ENCODE results near the gene SLC47A2. TPM values are rescaled to one million over a fixed set of nuclear protein-coding genes. Genes with fewer than 3 reads are reported as not detected.

Gene SLC47A2
- total and polyA plus RNA-seq, 12 donors, result 0.21 TPM; not detected in 11

- H3K4me3 ChIP-seq, result no peak overlapping the region
- no peak for DNase-seq
- H3K27me3 ChIP-seq, result no peaks in the 10 kb centered on the region
- no peaks in the 10 kb centered on the region for H3K36me3 ChIP-seq
- intact Hi-C loops (cut with DNase I), result no loop called here
- peaks cover 11 to 52% (median 29%) of the 10 kb centered on the region in 9 donors for H3K4me1 ChIP-seq
- TF ChIP-seq CTCF (IDR thresholded peaks at IDR 0.05), result no peak
- no peak for ATAC-seq
- no peaks in the 10 kb centered on the region for H3K9me3 ChIP-seq
- peak overlapping the region in 1 of 10 donors; percentile 81 for H3K27ac ChIP-seq
- 100% methylated on average over 1 of the region's 1 CpG for WGBS, 2 donors
These were observed 7.6 kb upstream of the SLC47A2 start for GRCh38 chr17:19723964-19724363.

DNA sequence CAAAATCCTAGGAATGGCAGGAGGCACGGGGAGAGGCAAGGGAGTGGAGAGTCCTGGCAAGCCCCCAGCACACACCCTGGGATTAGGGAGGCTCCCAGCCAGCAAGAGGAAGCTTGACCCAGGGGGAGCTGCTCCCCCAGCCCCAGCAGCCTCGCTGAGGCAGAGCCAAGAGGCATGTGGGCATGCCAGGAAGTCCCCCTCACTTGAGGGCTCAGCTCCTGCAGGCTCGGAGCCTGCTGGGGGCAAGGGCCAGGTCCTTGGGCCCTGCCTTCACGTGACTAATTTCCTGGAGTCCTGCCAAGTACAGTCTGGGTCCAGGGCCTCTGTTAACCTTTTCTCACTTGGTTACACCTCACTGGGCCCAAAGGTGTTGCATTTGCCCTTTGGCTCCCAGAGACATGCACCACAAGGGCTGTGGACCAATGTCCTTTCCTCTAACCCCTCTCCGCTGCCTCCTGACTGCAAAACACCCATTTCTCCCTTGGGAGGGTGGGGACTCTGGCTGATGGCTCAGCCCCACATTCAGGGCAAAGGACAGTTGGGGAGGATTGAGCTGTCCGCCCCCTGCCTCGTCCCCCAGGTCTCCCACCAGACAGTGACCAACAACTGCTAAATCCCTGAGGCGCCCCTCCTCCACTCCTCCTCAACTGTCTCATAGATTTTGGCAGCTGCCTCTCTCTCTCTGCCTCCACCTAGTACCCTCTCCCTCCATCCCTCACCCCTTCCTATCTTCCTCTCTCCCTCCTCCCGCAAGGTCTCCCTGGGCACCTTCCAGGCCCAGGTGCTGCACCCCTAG is 4.4 kb upstream of the SLC47A2 start:
- H3K27me3 ChIP-seq, result no peaks in the 10 kb centered on the region
- ATAC-seq (no peak), DNase-seq (no peak)
- intact Hi-C loops (cut with DNase I), result no loop called here
- 56 to 57% methylated on average over 9 of the region's 9 CpGs for WGBS, 2 donors
- no peaks in the 10 kb centered on the region for H3K9me3 ChIP-seq
- H3K4me1 ChIP-seq, result peaks cover 0 to 23% (median 6%) of the 10 kb centered on the region in 9 donors
- no peak overlapping the region for H3K27ac ChIP-seq
- no peaks in the 10 kb centered on the region for H3K36me3 ChIP-seq
- H3K4me3 ChIP-seq, result no peak overlapping the region
- no peak for TF ChIP-seq CTCF (IDR thresholded peaks at IDR 0.05)

DNA sequence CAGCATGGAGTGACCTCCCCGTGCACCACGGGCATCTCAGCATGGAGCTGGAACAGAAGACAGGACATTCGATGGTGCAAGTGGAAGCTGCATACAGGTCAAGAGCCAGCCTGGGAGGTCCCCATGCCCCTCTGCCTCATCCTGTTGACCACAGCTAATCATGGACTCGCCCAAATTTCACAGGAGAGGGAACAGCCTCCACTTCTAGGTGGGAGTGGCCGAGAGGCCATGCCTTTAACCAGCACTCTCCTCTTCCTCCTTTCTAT is 3.8 kb upstream of the SLC47A2 start:
- Histone ChIP-seq H3K4me1 (peaks cover 0 to 21% (median 6%) of the 10 kb centered on the region in 9 donors), H3K36me3 (no peaks in the 10 kb centered on the region), H3K9me3 (no peaks in the 10 kb centered on the region), H3K4me3 (no peak overlapping the region), H3K27ac (no peak overlapping the region), H3K27me3 (no peaks in the 10 kb centered on the region)
- WGBS, 2 donors, result 84 to 89% methylated on average over 5 of the region's 5 CpGs
- intact Hi-C loops (cut with DNase I), result no loop called here
- TF ChIP-seq CTCF (IDR thresholded peaks at IDR 0.05), result no peak
- DNase-seq (no peak), ATAC-seq (no peak)

DNA sequence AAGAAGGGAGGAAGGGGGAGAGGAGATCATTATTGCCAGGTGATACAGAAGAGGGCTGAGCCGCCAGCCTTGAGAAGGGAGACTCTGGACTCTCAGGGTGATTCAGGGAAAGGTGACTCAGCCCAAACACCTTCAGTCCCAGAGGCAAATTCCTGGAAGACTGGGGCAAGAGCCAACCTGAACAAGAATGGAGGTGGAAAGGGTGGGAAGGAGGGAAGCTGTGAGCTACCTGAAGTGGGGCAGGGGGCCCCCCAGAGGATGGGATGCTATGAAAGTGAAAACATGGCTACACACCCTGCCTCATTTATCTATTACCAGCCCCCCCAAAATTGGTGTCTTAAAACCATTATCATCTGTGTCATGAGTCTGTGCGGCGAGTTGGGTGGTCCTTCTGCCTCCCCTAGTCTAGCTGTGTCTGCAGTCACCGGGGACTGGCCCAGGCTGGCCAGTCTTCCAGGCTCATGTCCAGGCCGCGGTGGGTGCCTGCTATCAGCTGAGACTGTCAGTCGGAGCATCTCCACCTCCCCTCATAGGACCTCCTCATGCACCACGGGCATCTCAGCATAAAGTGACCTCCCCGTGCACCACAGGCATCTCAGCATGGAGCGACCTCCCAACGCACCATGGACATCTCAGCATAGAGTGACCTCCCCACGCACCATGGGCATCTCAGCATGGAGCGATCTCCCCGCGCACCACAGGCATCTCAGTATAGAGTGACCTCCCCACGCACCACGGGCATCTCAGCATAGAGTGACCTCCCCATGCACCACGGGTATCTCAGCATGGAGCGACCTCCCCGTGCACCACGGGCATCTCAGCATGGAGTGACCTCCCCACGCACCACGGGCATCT is 3.2 kb upstream of the SLC47A2 start:
- ATAC-seq (no peak), DNase-seq (no peak)
- Histone ChIP-seq H3K9me3 (no peaks in the 10 kb centered on the region), H3K4me1 (peaks cover 0 to 17% (median 6%) of the 10 kb centered on the region in 9 donors), H3K27me3 (no peaks in the 10 kb centered on the region), H3K27ac (no peak overlapping the region), H3K36me3 (no peaks in the 10 kb centered on the region), H3K4me3 (no peak overlapping the region)
- intact Hi-C loops (cut with DNase I), result no loop called here
- 94 to 95% methylated on average over 23 of the region's 23 CpGs for WGBS, 2 donors
- no peak for TF ChIP-seq CTCF (IDR thresholded peaks at IDR 0.05)
